Parathyroid adenoma (tissue), 2 donors: ENCODE data around the gene NAPB.

Experiments used
- H2AFZ ChIP-seq: fragments of 300-600 bp; sonication (generic); one replicate; pipeline ENCODE4 v1.7.0; 2017; ENCODE audit warnings: antibody characterized with exemption, mild to moderate bottlenecking
- H3K27ac ChIP-seq: fragments of 300-600 bp; sonication (generic); one replicate; pipeline ENCODE4 v1.7.0; 2017
- H3K27me3 ChIP-seq: fragments of 300-600 bp; sonication (generic); one replicate; pipeline ENCODE4 v1.7.0; 2017; ENCODE audit warnings: low read length; ENCODE audit not compliant: control insufficient read depth, insufficient read depth
- H3K36me3 ChIP-seq: fragments of 300-600 bp; sonication (generic); one replicate; pipeline ENCODE4 v1.7.0; 2017; ENCODE audit warnings: low read length; ENCODE audit not compliant: control insufficient read depth, insufficient read depth
- H3K4me1 ChIP-seq: fragments of 300-600 bp; sonication (generic); one replicate; pipeline ENCODE4 v1.7.0; 2017; ENCODE audit warnings: control low read depth
- H3K4me2 ChIP-seq: fragments of 300-600 bp; sonication (generic); one replicate; pipeline ENCODE4 v1.7.0; 2017; ENCODE audit warnings: low read length
- H3K4me3 ChIP-seq: fragments of 300-600 bp; sonication (generic); one replicate; pipeline ENCODE4 v1.7.0; 2017; ENCODE audit warnings: low read depth, low read length
- H3K79me2 ChIP-seq: fragments of 300-600 bp; sonication (generic); one replicate; pipeline ENCODE4 v1.7.0; 2017; ENCODE audit warnings: control low read depth
- H3K9ac ChIP-seq: fragments of 300-600 bp; sonication (generic); one replicate; pipeline ENCODE4 v1.7.0; 2017; ENCODE audit warnings: mild to moderate bottlenecking
- H3K9me3 ChIP-seq: fragments of 300-600 bp; sonication (generic); one replicate; pipeline ENCODE4 v1.7.0; 2017; ENCODE audit warnings: low read length; ENCODE audit not compliant: control insufficient read depth
- TF ChIP-seq, protein P1 (sequence below): fragments of 300-600 bp; sonication (generic); IDR thresholded peaks from one replicate; pipeline ENCODE4 v1.7.0; 2017; ENCODE audit warnings: antibody characterized with exemption, mild to moderate bottlenecking
- donor health status: primary hyperparathyroidism.

Gene NAPB

GRCh38 chr20:23434521-23435313 lies 13.4 kb upstream of the NAPB start:
- Histone ChIP-seq H2AFZ (no peak overlapping the region), H3K79me2 (no peaks in the 10 kb centered on the region)

DNA sequence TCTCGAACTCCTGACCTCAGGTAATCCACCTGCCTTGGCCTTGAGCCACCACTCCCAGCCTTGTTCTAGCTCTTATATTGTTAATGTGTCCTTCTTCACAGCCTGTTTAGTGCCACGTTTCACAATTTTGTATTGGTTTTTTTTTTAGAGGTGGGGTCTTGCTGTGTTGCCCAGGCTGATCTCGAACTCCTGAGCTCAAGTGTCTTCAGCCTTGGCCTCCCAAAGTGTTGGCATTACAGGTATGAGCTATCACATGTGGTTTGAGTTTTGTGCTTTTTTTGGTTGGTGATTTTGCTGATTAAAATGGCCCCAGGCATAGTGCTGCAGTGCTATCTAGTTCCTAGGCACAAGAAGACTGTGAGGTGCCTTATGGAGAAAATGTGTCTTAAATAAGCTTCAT lies 12.3 kb upstream of the NAPB start:
- TF ChIP-seq, protein P1, sequence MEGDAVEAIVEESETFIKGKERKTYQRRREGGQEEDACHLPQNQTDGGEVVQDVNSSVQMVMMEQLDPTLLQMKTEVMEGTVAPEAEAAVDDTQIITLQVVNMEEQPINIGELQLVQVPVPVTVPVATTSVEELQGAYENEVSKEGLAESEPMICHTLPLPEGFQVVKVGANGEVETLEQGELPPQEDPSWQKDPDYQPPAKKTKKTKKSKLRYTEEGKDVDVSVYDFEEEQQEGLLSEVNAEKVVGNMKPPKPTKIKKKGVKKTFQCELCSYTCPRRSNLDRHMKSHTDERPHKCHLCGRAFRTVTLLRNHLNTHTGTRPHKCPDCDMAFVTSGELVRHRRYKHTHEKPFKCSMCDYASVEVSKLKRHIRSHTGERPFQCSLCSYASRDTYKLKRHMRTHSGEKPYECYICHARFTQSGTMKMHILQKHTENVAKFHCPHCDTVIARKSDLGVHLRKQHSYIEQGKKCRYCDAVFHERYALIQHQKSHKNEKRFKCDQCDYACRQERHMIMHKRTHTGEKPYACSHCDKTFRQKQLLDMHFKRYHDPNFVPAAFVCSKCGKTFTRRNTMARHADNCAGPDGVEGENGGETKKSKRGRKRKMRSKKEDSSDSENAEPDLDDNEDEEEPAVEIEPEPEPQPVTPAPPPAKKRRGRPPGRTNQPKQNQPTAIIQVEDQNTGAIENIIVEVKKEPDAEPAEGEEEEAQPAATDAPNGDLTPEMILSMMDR, result no peak
- no peaks in the 10 kb centered on the region for H3K27me3 ChIP-seq
- H3K4me2 ChIP-seq, result no peak overlapping the region

More at GRCh38 chr20:23434521-23435313, 13.4 kb upstream of the NAPB start:
- H3K4me2 ChIP-seq, result no peak overlapping the region
- no peaks in the 10 kb centered on the region for H3K4me1 ChIP-seq
- no peaks in the 10 kb centered on the region for H3K27me3 ChIP-seq
- H3K9me3 ChIP-seq, result no peaks in the 10 kb centered on the region
- H3K4me3 ChIP-seq, result no peak overlapping the region
- no peak overlapping the region for H3K27ac ChIP-seq
- H3K9ac ChIP-seq, result no peak overlapping the region
- no peaks in the 10 kb centered on the region for H3K36me3 ChIP-seq
- TF ChIP-seq, protein P1, result no peak

GRCh38 chr20:23425129-23425528 lies 3.8 kb upstream of the NAPB start:
- H2AFZ ChIP-seq, result peak overlapping the region; percentile 51
- no peaks in the 10 kb centered on the region for H3K27me3 ChIP-seq
- no peaks in the 10 kb centered on the region for H3K36me3 ChIP-seq
- no peaks in the 10 kb centered on the region for H3K9me3 ChIP-seq
- TF ChIP-seq, protein P1, result no peak
- H3K79me2 ChIP-seq, result peaks cover 8% of the 10 kb centered on the region
- H3K9ac ChIP-seq, result no peak overlapping the region
- H3K4me1 ChIP-seq, result peaks cover 11% of the 10 kb centered on the region
- H3K27ac ChIP-seq, result no peak overlapping the region
- no peak overlapping the region for H3K4me2 ChIP-seq
- no peak overlapping the region for H3K4me3 ChIP-seq

More for the DNA sequence above, 12.3 kb upstream of the NAPB start:
- no peaks in the 10 kb centered on the region for H3K9me3 ChIP-seq
- H3K27ac ChIP-seq, result no peak overlapping the region
- H3K4me3 ChIP-seq, result no peak overlapping the region
- H3K9ac ChIP-seq, result no peak overlapping the region
- H3K79me2 ChIP-seq, result no peaks in the 10 kb centered on the region
- H3K36me3 ChIP-seq, result no peaks in the 10 kb centered on the region
- no peaks in the 10 kb centered on the region for H3K4me1 ChIP-seq
- H2AFZ ChIP-seq, result no peak overlapping the region

- Histone ChIP-seq H3K4me3 (peak overlapping the region; percentile 83), H3K9ac (peak overlapping the region; percentile 92), H3K4me1 (peaks cover 8% of the 10 kb centered on the region), H3K4me2 (peak overlapping the region; percentile 77), H3K79me2 (peaks cover 21% of the 10 kb centered on the region), H2AFZ (peak overlapping the region; percentile 84), H3K36me3 (no peaks in the 10 kb centered on the region), H3K9me3 (no peaks in the 10 kb centered on the region), H3K27ac (peak overlapping the region; percentile 87), H3K27me3 (no peaks in the 10 kb centered on the region)
- TF ChIP-seq, protein P1, result no peak
Measured at GRCh38 chr20:23419995-23420901, 1.0 kb downstream of the NAPB start.
